Endodermal cell (in vitro differentiated cells): ENCODE results near the gene UNC119. TPM values are rescaled to one million over a fixed set of nuclear protein-coding genes. Genes with fewer than 3 reads are reported as not detected.
"Not testable (repeated sequence)": the region's sequence is repeated elsewhere in the genome, so short reads cannot be mapped to it uniquely, and the experiment has no call there.

Experiments used
- DNase-seq: peaks from one replicate; pipeline ENCODE4 v3.0.0-alpha.2; 2017
- H3K27ac ChIP-seq: 2 replicates; pipeline ENCODE4 v1.5.1; 2013; ENCODE audit warnings: mild to moderate bottlenecking, low read depth, low read length, moderate library complexity
- H3K27me3 ChIP-seq: 2 replicates; pipeline ENCODE4 v1.6.1; 2013; ENCODE audit warnings: mild to moderate bottlenecking, low read length, moderate library complexity; ENCODE audit not compliant: insufficient read depth, control insufficient read depth, poor library complexity, severe bottlenecking
- H3K36me3 ChIP-seq: 2 replicates; pipeline ENCODE4 v1.7.0; 2013; ENCODE audit warnings: mild to moderate bottlenecking, low read length, moderate library complexity; ENCODE audit not compliant: control insufficient read depth, insufficient read depth
- H3K4me1 ChIP-seq: one replicate; pipeline ENCODE4 v1.7.0; 2013; ENCODE audit warnings: low read length; ENCODE audit not compliant: control insufficient read depth, insufficient read depth
- H3K4me3 ChIP-seq: 2 replicates; pipeline ENCODE4 v1.5.1; 2013; ENCODE audit warnings: mild to moderate bottlenecking, low read length, moderate library complexity
- H3K9ac ChIP-seq: 2 replicates; pipeline ENCODE4 v1.6.1; 2013; ENCODE audit warnings: mild to moderate bottlenecking, low read length, moderate library complexity; ENCODE audit not compliant: poor library complexity, severe bottlenecking; ENCODE audit errors: extremely low read depth
- H3K9me3 ChIP-seq: 2 replicates; pipeline ENCODE4 v1.6.1; 2013; ENCODE audit warnings: mild to moderate bottlenecking, low read length, moderate library complexity; ENCODE audit not compliant: control insufficient read depth
- H3K27ac Mint-ChIP-seq: 2 replicates; pipeline ENCODE4 v1.8.0; 2020; ENCODE audit warnings: mixed read lengths
- H3K27me3 Mint-ChIP-seq: 2 replicates; pipeline ENCODE4 v1.8.0; 2021; ENCODE audit warnings: mild to moderate bottlenecking, mixed read lengths; ENCODE audit not compliant: insufficient read depth
- H3K36me3 Mint-ChIP-seq: 2 replicates; pipeline ENCODE4 v1.8.0; 2020; ENCODE audit warnings: low read depth, mixed read lengths
- H3K4me1 Mint-ChIP-seq: 2 replicates; pipeline ENCODE4 v1.8.0; 2020; ENCODE audit warnings: mixed read lengths
- H3K4me3 Mint-ChIP-seq: 2 replicates; pipeline ENCODE4 v1.8.0; 2020; ENCODE audit warnings: mild to moderate bottlenecking, moderate library complexity, mixed read lengths
- H3K9me3 Mint-ChIP-seq: 2 replicates; pipeline ENCODE4 v1.8.0; 2020; ENCODE audit warnings: mild to moderate bottlenecking, mixed read lengths
- WGBS, 2 experiments: methylation state at CpG; one replicate each; pipeline versions ENCODE4 v1.1.5 to v1.1.7; 2013; ENCODE audit warnings: missing lambda C conversion rate in 2 of 2, mixed read lengths in 1 of 2; ENCODE audit not compliant: insufficient coverage in 1 of 2, insufficient read length in 1 of 2; 5-methylcytosine and 5-hydroxymethylcytosine counted together
- total RNA-seq, 2 donors: library from RNA; stranded (reverse); fragmentation: NEBNext Ultra II Directional in 1 of 2; extraction: Animal tissue kit (Norgen Biotek cat#: 25700) in 1 of 2; gene quantifications; 2 replicates in 1 of 2; 3 replicates in 1 of 2; pipeline ENCODE4 v1.2.1, GENCODE V29; 2021
- TF ChIP-seq, protein P1 (sequence below): fragments of 200-600 bp; sonication (generic); conservative IDR thresholded peaks from 2 replicates; pipeline ENCODE4 v1.5.0; 2021; ENCODE audit warnings: antibody characterized with exemption, mild to moderate bottlenecking

The UNC119 gene
- total RNA-seq, 2 donors from 2014 or later: 46.7 to 59.0 TPM

DNA sequence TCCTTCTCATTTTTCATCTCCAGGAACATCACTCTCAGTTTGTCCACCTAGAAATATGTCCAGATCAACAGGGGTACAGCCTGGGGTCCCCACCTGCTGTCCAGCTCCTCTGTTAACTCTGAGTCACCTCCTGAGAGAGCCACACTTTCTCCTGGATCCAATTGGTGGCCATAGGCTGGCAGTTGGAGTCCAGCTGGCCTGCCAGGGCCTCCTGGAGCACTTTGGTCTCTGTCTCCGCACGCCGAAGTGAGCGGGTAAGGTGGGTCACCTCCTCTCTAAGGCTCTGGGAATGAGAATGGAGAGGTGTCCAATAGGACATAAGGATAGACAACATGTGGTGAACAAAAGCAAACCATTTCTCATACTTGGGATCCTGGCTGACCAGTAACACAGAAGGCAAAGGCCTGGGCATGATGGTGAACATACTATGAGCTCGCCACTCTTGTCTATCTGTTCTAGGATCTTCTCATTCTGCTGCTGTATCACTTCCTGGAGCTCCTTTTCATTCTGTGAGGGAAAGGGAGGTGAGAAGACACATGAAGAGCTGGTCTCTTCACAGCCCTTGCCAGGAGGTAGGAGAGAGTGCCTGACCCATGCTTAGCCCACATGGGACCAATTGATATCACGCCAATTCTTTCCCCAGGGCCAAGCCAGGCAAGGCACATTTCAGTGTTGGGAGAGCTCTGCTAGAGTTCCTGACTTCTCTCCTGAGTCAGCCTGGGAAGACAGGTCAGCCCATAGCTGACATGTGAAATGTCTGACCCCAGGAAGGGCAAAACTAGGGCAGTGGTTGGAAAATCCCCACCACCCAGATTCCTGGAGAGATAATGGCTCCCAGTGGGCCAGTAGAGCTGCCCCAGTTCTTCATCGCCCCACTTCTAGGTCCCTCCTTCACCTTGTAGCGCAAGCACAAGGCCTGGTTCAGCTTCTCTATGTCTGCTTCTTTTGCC lies 26.1 kb upstream of the UNC119 start:
- H3K4me3 Mint-ChIP-seq: no peak overlapping the region
- Histone ChIP-seq H3K27ac (no peak overlapping the region), H3K36me3 (peaks cover 59% of the 10 kb centered on the region), H3K27me3 (no peaks in the 10 kb centered on the region), H3K4me3 (no peak overlapping the region), H3K9me3 (no peaks in the 10 kb centered on the region), H3K4me1 (no peaks in the 10 kb centered on the region), H3K9ac (no peak overlapping the region)
- peaks cover 41% of the 10 kb centered on the region for H3K36me3 Mint-ChIP-seq
- no peak for DNase-seq
- peaks cover 5% of the 10 kb centered on the region for H3K4me1 Mint-ChIP-seq
- H3K27me3 Mint-ChIP-seq: peaks cover 19% of the 10 kb centered on the region
- H3K9me3 Mint-ChIP-seq: no peaks in the 10 kb centered on the region
- WGBS, 2 experiments: 92 to 100% methylated on average over 4 to 8 of the region's 8 CpGs
- TF ChIP-seq, protein P1, sequence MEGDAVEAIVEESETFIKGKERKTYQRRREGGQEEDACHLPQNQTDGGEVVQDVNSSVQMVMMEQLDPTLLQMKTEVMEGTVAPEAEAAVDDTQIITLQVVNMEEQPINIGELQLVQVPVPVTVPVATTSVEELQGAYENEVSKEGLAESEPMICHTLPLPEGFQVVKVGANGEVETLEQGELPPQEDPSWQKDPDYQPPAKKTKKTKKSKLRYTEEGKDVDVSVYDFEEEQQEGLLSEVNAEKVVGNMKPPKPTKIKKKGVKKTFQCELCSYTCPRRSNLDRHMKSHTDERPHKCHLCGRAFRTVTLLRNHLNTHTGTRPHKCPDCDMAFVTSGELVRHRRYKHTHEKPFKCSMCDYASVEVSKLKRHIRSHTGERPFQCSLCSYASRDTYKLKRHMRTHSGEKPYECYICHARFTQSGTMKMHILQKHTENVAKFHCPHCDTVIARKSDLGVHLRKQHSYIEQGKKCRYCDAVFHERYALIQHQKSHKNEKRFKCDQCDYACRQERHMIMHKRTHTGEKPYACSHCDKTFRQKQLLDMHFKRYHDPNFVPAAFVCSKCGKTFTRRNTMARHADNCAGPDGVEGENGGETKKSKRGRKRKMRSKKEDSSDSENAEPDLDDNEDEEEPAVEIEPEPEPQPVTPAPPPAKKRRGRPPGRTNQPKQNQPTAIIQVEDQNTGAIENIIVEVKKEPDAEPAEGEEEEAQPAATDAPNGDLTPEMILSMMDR: no peak
- H3K27ac Mint-ChIP-seq: no peak overlapping the region

DNA sequence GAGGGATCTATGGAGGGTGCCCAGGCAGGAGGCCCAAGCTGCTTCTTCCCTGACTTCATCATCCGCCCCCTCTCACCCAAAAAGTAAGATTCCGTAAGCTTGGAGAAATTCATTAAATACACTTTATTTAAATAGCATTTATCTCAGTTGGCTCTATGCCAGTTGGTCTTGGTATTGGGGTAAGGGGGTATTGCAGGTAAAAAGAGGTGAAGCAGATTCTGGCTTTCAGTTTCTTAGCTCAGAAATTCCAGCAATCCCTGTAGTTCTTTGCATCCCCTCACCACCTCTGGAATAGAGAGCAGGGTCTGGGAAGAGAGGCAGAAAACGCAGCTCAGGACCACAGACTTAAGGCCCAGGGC lies 25.0 kb upstream of the UNC119 start:
- peaks cover 6% of the 10 kb centered on the region for H3K4me1 Mint-ChIP-seq
- Histone ChIP-seq H3K9ac (no peak overlapping the region), H3K27me3 (peaks cover 4% of the 10 kb centered on the region), H3K36me3 (peaks cover 48% of the 10 kb centered on the region), H3K9me3 (no peaks in the 10 kb centered on the region), H3K27ac (no peak overlapping the region), H3K4me1 (no peaks in the 10 kb centered on the region), H3K4me3 (no peak overlapping the region)
- WGBS, 2 experiments: 83 to 91% methylated on average over 1 of the region's 3 CpGs
- H3K27me3 Mint-ChIP-seq: peaks cover 25% of the 10 kb centered on the region
- no peak for DNase-seq
- H3K9me3 Mint-ChIP-seq: no peaks in the 10 kb centered on the region
- H3K36me3 Mint-ChIP-seq: peaks cover 41% of the 10 kb centered on the region
- TF ChIP-seq, protein P1: no peak
- H3K4me3 Mint-ChIP-seq: no peak overlapping the region
- H3K27ac Mint-ChIP-seq: no peak overlapping the region

DNA sequence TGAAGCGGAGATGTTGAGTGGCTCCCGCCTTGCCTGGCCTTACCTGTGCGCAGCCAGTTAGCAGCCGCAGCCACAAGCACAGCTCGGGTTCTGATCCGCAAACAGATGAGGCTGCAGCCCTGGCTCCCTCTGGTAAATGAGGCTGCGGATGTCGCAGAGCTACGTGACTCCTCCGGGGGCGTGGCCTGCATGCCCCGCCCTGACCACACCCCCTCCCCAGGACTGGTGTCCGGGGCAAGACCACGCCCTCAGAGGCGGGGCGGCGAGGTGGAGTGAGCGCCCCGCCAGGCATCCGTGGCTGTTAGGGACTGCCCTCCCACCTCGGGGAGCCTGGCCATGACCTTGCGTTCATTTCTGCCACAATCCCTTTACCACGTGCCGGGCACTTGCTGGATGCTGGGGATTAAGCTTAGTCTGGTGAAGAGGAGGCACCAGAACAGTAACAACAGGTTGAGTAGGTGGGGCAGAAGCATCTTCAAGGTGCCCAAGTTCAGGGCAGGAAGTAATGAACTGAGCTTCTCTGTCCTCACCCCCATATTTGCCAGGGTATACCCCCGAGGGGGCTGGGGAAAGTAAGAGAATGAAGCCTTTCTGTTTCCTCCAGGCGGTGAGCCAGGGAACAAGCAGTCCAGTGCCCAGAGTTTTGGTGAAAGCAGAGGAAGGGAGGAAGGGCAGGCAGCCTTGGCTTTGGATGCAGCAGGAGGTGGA lies 24.5 kb upstream of the UNC119 start, which contains the start of gene ALDOC:
Gene ALDOC (minus strand): TSS at position 138 of the 708 bp plus-strand sequence. CDS start 1,363 bp downstream, outside the sequence.
- Mint-ChIP-seq H3K27ac (no peak within 1 kb of the TSS), H3K4me1 (peaks cover 11% of the 10 kb centered on the region), H3K36me3 (peaks cover 41% of the 10 kb centered on the region), H3K4me3 (peak within 1 kb of the TSS; percentile 37), H3K27me3 (peaks cover 25% of the 10 kb centered on the region), H3K9me3 (no peaks in the 10 kb centered on the region)
- H3K27me3 ChIP-seq: peaks cover 4% of the 10 kb centered on the region
- H3K36me3 ChIP-seq: peaks cover 43% of the 10 kb centered on the region
- TF ChIP-seq, protein P1: no peak
- peak; percentile 100 for DNase-seq
- H3K4me3 ChIP-seq: no peak within 1 kb of the TSS
- no peaks in the 10 kb centered on the region for H3K9me3 ChIP-seq
- H3K9ac ChIP-seq: no peak within 1 kb of the TSS
- no peak within 1 kb of the TSS for H3K27ac ChIP-seq
- WGBS, 2 experiments: 9 to 11% methylated on average over 18 to 26 of the region's 26 CpGs
- no peaks in the 10 kb centered on the region for H3K4me1 ChIP-seq

DNA sequence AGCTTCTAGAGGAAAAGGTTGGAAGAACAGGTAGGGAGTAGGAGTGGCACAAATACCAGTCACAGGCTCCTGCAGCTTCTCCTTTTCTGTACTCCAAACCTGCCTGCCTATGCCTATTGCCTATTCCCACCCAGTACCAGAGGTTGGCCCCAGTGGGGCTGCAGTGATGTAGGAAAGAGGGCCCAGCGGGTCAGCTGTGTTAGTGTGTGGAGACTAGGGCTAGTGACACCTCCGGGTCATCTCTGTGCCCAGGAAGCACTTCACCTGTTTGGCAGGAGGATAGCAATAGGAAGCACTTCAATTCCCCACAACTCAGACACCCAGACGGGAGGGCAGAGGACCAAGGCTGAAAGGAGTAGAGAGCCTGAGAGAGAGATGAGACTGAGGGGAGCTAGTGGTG lies 23.6 kb upstream of the UNC119 start:
- H3K4me3 ChIP-seq, H3K27ac Mint-ChIP-seq, H3K9ac ChIP-seq, H3K4me1 ChIP-seq, H3K27ac ChIP-seq, DNase-seq, H3K27me3 ChIP-seq, H3K9me3 Mint-ChIP-seq, H3K9me3 ChIP-seq: not testable (repeated sequence)
- peaks cover 41% of the 10 kb centered on the region for H3K36me3 Mint-ChIP-seq
- WGBS, 2 experiments: 80 to 84% methylated on average over 2 to 3 of the region's 3 CpGs
- H3K27me3 Mint-ChIP-seq: peaks cover 25% of the 10 kb centered on the region
- peaks cover 39% of the 10 kb centered on the region for H3K36me3 ChIP-seq
- peaks cover 13% of the 10 kb centered on the region for H3K4me1 Mint-ChIP-seq
- H3K4me3 Mint-ChIP-seq: peak overlapping the region; percentile 37
